Fibroblast of skin of abdomen (primary cell): ENCODE measurements around the gene GREB1L. TPM values are rescaled to one million over a fixed set of nuclear protein-coding genes. Genes with fewer than 3 reads are reported as not detected.
"Not testable (repeated sequence)": the region's sequence is repeated elsewhere in the genome, so short reads cannot be mapped to it uniquely, and the experiment has no call there.

Experiments
- DNase-seq: peaks from one replicate; pipeline ENCODE4 v3.0.0-alpha.2; 2013
- polyA plus RNA-seq, 2 experiments: library from polyadenylated mRNA; unstranded; fragments of 120-200 nt; gene quantifications; one replicate each; pipeline ENCODE4 v1.2.1, GENCODE V29; 2013; ENCODE audit not compliant: insufficient read length in 2 of 2

GREB1L gene
- polyA plus RNA-seq (2013, experiment 1 of 2; ENCODE audit: insufficient read length), result 0.59 TPM
- 0.31 TPM for polyA plus RNA-seq (2013, experiment 2 of 2; ENCODE audit: insufficient read length)

GRCh38 chr18:21242141-21242779 lies at the start of gene GREB1L:
TSS of gene GREB1L (plus strand) at chr18:21242232. CDS start at chr18:21383519, 141,287 bp downstream.
- DNase-seq, result peak; percentile 50

DNA sequence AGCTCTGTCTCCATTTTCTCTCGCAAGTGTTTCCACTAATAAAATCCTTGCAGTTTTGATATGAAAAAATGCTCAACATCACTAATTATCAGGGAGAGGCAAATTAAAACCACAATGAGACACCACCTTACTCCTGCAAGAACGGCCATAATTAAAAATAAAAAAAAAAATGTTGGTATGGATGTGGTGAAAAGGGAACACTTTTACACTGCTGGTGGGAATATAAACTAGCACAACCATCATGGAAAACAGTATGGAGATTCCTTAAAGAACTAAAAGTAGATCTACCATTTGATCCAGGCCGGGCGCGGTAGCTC lies 49.8 kb upstream of the GREB1L start:
- DNase-seq, result no peak

GRCh38 chr18:21194871-21195771 lies 46.9 kb upstream of the GREB1L start:
- DNase-seq, result peak; percentile 36

DNA sequence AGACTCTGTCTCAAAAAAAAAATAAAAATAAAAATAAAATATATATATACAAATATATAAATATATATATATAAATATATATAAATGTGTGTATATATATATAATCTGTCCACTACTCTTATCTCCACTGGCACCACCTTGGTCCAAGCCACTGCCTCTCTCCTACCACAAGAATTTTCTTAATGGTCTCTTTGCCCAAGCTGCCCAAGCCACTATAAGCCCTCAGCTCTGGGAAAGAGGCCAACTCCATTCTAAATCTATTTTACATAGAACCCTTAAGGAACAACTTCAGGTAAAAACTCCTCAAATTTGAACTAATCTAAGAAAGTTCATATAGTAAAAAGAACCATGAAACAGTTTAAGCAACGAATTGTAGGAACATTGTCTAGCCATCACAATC lies 45.6 kb upstream of the GREB1L start:
- no peak for DNase-seq

GRCh38 chr18:21203126-21203525 lies 38.9 kb upstream of the GREB1L start:
- DNase-seq, result no peak

GRCh38 chr18:21203542-21204241 lies 38.3 kb upstream of the GREB1L start:
- DNase-seq, result no peak

- no peak for DNase-seq
Measured at GRCh38 chr18:21205695-21206094, 36.3 kb upstream of the GREB1L start.

DNA sequence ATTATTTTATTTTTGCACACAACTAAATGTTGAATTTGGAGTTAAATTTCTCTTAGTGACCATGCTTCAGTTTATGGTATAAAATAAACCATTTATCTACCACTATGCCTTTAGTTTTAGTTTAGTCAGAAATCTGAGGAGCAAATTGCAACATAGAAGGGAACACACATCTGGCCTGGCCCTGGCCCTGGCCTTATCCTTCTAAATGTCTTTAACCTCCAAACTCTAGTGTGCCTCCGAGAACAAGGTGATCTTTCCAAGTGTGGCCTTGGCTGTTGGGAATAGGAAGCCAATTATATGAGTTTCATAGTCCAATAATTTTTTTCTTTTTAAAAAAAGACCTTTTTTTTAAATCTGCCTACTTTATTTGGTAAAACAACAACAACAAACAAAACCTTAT lies 31.8 kb upstream of the GREB1L start:
- no peak for DNase-seq

DNA sequence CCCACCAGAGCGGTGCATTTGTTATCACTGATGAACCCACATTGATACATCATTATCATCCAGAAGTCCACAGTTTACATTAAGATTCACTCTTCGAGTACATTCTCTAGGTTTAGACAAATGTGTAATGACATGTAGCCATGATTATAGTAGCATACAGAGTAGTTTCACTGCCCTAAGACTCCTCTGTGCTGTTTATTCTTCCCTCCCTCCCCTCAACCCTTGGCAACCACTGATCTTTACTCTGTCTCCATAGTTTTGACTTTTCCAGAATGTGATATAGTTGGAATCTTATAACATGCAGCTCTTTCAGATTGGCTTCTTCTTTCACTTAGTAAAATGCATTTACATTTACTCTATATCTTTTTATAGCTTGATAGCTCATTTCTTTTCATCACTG lies 31.2 kb upstream of the GREB1L start:
- no peak for DNase-seq

DNA sequence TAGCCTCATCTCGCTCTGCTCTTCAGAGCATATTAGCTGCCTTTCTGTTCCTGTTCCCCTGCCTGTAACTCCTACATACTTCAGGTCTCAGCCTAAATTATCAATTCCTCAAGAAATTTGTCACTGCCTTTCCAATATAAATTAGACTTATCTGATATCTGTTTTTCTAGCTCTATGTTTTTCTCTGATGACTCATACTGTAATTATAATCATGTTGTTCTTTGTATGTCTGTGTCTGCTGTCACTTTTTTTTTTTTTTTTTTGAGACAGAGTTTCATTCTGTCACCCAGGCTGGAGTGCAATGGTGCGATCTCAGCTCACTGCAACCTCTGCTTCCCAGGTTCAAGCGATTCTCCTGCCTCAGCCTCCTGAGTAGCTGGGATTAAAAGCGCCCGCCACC lies 27.6 kb upstream of the GREB1L start:
- DNase-seq, result not testable (repeated sequence)

- no peak for DNase-seq
Measured at GRCh38 chr18:21215490-21215889, 26.5 kb upstream of the GREB1L start.

DNA sequence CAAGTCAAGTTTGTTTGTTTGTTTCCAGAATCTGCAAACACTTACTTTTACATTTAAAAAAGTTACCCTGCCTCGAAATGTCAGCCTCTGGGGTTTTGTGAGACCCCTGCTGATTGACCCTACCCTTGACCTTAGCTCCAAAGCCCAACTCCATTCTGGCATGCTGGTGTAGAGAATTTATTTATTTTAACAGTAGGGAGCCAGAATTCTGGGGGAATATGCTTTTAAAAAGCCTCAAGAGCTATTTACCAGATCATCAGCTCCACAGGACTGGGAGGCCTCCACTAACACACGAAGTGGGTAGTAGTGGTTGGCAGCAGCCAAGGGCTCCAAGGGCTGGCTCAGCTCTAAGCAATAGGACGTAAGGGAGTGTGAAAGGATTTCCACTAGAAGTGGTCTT lies 23.2 kb upstream of the GREB1L start:
- no peak for DNase-seq

DNA sequence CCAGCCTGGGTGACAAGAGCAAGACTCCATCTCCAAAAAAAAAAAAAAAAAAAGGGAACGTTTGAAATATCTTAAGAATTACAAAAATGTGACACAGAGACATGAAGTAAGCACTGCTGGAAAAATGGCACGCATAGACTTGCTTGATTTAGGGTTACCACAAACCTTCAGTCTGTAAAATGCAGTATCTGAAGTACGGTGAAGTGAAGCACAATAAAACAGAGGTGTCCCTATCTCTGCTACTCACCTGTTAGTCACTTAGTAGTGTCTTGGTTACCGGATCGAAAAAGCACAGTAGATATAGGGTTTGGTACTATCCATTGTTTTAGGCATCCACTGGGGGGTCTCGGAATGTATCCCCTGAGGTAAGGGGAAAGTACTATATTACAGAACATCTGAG lies 11.6 kb upstream of the GREB1L start:
- peak; percentile 7 for DNase-seq

- no peak for DNase-seq
Measured at GRCh38 chr18:21241301-21242048, 557 bp upstream of the GREB1L start.

GRCh38 chr18:21242780-21243401 lies 859 bp downstream of the GREB1L start:
- no peak for DNase-seq

- DNase-seq, result no peak
Measured at GRCh38 chr18:21254576-21254975, 12.5 kb downstream of the GREB1L start.

- DNase-seq, result no peak
Measured at GRCh38 chr18:21255211-21255610, 13.2 kb downstream of the GREB1L start.

DNA sequence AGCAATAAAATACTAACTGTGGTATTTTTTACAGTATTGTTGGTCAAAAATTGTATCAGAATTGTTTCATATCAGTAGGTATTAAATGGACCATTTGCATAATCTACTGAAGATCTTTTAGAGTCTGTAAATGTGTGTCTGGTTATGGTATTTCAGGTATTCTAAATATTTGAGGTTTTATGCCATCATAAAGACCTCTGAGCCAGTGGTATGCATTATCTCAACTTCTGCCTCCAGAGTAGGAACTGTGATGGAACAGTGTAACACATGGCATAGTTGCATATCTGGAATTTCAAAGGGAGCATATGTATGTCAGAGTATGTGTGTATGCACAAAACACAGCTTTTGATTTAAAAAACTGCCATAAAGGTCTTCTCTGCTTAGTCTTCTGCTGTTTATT lies 15.4 kb downstream of the GREB1L start:
- peak; percentile 52 for DNase-seq

GRCh38 chr18:21260621-21261020 lies 18.6 kb downstream of the GREB1L start:
- no peak for DNase-seq

DNA sequence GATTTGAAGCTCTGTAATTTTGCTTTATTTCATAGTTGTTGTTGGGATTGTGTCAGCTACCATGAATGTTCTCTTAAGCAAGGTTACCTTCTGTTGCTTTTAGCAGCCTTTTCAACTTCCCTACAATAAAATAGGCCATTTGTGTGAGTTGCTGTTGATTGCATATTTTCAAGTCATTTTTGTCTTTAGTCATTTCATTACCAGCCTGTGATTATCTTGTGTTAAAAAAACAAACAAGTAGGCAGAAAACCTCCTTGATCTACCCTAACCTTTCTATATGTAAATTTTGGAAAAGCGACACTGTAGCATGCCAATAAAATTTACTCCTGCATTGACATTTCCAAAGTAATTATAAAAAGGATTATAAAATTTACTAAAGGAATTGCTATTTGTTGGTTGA lies 19.3 kb downstream of the GREB1L start:
- DNase-seq, result no peak

DNA sequence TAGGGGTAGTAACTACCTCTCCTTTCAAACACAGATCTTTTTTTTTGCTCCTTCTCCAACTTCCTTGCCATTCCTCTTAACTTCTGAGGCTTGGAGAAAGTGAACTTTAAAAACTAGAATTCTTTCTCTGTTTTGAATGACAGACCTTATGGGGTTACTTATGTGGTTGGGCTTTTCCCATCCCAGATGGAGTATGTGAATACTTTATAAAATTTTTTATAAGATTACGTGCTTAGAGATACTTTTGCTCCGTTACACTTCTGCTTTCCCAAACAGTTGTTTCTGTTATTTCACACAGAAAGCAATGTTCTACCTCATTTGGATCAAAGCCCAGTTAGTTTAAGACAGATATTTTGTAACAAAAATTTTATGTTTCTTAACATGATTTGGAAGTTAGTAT lies 20.2 kb downstream of the GREB1L start:
- no peak for DNase-seq

DNA sequence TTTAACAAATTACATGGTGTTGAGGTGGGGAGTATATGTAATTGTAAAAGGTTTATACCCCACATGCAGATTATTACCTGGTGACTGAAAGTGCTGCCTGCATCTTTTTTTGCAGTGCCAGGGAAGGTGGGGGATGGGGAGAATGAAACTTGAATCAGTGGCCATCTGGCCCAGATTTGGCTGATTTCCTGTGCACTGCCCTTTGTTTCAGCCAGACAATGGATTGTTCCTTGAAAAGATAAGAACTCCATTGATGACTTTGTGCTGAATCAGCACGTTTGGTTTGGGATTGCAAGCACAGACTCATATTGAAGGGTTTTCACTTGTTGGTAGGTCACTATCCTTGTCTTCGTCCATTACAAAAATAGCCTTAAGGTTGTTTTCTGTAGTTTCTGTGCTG lies 20.9 kb downstream of the GREB1L start:
- no peak for DNase-seq
